Mesenteric fat pad (tissue), 1 donor: ENCODE results near the gene FARP1. TPM values are rescaled to one million over a fixed set of nuclear protein-coding genes. Genes with fewer than 3 reads are reported as not detected.

Experiments used
- DNase-seq: peaks from one replicate; pipeline ENCODE4 v3.0.0-alpha.2; 2020; ENCODE audit warnings: low spot score
- microRNA-seq: library from miRNA; unstranded; fragments of <30 nt; microRNA quantifications from one replicate; pipeline ENCODE4 v1.2.0, GENCODE V29; 2020; ENCODE audit warnings: borderline number of aligned reads
- total RNA-seq: library from RNA; stranded (reverse); fragmentation: NEBNext Ultra II Directional; extraction: Animal tissue kit (Norgen Biotek cat#: 25700); gene quantifications from one replicate; pipeline ENCODE4 v1.2.1, GENCODE V29; 2021
- donor health status: DM: yes; HTN: yes; CAD: no.

Gene FARP1
- total RNA-seq, 1 donor from 2014 or later, result 42.5 TPM

DNA sequence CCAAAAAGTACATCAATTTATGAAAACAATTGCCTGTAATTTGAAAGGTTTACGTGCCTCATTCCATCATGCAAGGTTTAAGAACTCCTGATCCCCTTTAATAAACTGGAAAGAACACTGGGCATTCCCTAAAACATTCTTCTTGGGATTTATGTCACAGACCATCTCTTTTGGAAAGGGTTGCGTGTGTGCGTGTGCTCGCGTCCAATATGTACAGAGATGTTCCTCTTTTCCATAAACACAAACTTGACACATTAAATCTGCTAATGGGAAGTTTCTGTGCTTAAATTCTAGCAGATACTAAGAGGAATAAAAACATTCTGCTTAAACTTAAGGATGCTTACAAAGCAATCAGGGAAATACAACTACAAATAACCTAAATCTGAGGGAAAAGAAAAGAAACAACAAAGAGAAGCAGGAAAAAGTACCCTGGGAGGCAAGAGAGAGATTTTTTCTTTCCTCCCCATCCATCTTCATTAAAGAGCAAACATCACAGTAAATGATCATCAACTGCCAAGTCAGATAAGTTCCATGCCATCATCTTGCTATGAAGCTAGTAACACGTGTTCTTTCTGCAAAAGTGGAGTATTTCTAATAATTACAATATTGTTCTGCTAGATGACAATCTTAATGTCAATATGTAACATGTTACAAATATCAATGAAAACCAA, 350.3 kb downstream of the FARP1 start:
- no peak for DNase-seq

DNA sequence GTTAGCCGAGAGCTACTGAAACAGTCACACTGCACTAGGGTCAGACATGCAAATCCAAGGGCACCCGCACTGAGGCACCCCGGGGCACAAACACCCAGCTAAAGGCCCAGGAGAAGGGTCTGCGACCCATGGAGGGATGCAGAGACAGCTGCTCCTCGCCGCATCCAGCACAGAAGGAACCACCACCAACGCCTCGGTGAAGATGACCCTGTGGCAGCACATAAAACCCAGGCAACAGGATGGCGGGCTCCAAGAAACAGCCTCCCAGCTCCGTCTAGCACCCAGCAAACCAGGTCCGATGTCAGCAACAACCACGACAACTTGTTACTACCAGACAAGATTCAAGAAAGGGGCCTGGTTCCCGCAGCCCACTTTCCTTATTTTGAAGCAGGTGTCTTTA, 351.9 kb downstream of the FARP1 start:
- DNase-seq, result no peak

- no peak for DNase-seq
Observed at GRCh38 chr13:98495627-98496478, 353.0 kb downstream of the FARP1 start.

- no peak for DNase-seq
Observed at GRCh38 chr13:98496479-98496791, 353.5 kb downstream of the FARP1 start.

DNA sequence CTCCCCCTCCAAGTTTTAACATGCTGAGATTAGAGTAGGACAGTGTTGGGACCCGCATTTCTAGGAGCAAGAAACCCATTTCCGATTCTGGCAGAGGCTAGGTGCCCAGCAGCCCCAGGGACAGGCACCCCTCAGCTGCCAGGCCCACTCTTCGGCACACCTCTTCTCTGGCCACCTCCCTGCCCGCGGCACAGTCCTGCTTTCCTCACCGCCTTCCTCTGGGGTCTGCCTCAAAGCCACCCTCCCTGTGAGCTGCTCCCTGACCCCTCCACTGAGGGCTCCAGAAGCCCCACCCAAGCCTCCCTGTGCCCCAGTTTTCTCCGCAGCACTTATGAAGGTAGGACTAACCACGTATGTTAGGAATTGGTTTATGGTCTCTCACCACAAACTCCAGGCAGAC, 354.1 kb downstream of the FARP1 start:
- no peak for DNase-seq

DNA sequence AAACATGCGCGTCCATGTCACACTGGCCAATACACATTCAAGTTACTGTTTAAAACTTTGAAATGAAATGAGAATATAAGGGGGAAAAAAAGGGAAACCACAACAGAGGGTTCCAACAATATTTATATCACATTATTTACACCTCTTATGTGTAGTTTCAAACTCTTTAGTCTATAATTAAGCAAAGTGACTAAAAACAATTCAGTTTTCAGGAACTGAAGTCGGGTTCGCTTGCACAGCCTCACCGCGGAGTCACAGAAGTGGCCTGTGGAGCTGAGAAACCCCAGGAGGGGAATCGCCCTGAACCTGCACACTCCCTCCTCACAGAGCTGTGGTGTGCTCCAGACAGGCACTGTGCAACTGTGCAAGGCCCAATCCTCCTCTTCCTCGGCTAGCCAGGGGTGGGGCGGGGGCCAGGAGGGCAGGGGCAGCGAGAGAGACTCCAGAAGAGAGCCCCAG, 358.1 kb downstream of the FARP1 start:
- DNase-seq, result no peak

DNA sequence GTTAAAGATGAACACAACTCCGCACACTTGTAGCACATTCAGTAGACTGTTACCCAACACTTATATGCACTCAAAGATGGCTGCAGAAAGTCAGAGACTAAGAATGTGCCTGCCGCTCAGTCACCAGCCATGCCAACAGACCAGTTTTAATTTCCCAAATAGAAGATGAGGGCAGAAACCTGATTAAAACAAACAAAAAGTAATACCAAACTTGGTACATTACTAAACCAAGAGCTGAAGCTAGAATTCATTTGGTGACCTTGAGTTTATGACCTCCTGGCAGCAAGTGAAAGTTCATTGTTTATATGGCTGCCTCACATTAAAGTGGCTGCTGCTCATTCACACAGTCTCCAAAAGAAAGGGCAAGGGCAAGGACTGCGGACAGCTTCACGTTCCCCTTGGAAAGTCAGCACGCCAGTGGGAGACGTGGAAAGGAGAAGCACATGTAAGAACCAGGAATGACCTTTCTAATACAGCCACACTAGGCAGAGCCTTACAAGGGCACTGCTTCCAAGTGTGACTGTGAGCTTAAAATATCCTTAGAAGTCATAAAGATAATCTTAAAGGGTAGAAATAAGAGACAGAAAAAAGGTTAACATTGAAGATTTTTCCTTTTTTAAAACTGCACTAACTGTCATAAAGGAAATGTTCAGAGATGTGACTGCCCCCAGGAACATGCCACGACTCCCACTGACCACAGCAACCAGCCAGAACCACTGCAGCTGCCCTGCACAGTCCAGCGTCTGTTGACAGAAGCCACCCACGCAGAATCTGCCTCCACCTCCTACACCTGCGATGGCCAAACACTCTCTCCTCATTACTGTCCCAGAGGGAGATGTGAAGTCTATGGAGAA, 360.5 kb downstream of the FARP1 start:
- DNase-seq, result no peak

DNA sequence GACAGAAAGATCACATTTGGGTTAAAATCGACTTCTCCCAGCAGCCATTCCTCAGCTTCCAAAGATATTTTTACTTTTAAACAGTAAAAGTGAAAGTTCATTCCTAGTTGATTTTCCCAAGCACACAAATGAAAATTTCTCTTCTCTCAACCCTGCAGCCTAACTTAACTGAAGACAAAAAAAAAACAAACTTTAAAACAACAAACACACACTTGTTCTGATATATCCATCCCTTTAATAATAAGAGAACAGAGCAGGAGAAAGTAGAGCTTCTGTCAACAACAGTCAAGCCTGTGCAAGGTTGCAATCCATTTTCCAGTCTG, 361.1 kb downstream of the FARP1 start:
- no peak for DNase-seq

DNA sequence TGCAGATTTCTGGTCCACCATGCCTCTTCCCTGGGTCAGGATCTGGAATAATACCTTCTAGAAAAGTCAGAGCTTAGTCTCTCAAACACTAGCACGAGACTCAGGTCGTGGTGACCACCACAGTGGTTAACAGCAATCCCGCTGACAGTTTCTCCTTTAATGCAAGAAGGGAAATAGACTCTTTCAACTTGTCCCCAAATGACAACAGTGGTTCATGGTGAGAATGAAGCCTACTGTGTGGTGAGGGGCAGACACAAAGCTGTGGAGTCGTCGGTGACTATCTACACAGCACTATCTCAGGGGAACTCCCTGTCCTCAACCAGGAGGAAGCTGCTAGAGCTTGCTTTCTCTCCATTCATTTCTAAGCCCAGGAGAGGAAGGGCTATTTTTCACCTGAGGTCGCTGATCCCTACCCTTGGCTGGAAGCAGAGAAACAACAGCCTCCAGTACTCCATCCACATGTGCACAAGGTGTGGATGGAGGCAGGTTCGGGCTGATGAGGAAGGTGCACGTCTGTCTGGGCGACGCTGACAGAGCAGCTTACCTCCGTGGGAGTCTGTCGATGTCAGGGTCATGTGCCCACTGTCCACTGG, 361.6 kb downstream of the FARP1 start:
- no peak for DNase-seq

Small RNA genes within 50 kb of the gene (microRNA-seq; reads per million reads assigned to microRNA genes)
- not detected for gene MIR3170

Other genes with a start within 250 kb of the FARP1 start
- 113 TPM for gene IPO5, start 189.4 kb upstream of the FARP1 start, total RNA-seq
- not detected for gene RNF113B, start 34.2 kb downstream of the FARP1 start, total RNA-seq